SHP77 (cell line): ENCODE measurements around the gene CBLC.
A peak's percentile ranks its signal among the peaks of the same experiment; 100 is the strongest.

Experiments used
- DNase-seq, 2 experiments: peaks; one replicate each; lab custom pipeline; 2025; lab: John Stamatoyannopoulos, UW

CBLC gene, protein sequence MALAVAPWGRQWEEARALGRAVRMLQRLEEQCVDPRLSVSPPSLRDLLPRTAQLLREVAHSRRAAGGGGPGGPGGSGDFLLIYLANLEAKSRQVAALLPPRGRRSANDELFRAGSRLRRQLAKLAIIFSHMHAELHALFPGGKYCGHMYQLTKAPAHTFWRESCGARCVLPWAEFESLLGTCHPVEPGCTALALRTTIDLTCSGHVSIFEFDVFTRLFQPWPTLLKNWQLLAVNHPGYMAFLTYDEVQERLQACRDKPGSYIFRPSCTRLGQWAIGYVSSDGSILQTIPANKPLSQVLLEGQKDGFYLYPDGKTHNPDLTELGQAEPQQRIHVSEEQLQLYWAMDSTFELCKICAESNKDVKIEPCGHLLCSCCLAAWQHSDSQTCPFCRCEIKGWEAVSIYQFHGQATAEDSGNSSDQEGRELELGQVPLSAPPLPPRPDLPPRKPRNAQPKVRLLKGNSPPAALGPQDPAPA

DNA sequence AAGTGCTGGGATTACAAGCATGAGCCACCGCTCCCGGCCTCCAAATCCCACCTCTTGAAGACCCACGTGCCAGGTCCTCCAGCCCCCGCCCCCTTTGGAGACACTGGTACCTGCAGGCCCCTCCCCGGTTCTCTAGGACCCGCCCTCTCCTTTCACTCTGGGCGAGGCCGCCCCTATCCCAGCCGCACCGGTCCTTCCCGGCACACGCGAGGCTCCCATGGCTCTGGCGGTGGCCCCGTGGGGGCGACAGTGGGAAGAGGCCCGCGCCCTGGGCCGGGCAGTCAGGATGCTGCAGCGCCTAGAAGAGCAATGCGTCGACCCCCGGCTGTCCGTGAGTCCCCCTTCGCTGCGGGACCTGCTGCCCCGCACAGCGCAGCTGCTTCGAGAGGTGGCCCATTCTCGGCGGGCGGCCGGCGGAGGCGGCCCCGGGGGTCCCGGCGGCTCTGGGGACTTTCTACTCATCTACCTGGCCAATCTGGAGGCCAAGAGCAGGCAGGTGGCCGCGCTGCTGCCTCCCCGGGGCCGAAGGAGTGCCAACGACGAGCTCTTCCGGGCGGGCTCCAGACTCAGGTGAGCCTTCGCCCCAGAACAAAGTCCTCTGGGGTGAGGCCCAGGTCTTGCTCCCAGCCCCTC, at the start of gene CBLC:
CBLC (plus strand) TSS at position 176 of the 633 bp plus-strand sequence; CDS start at position 218, 42 bp downstream.
- no peak for DNase-seq

DNA sequence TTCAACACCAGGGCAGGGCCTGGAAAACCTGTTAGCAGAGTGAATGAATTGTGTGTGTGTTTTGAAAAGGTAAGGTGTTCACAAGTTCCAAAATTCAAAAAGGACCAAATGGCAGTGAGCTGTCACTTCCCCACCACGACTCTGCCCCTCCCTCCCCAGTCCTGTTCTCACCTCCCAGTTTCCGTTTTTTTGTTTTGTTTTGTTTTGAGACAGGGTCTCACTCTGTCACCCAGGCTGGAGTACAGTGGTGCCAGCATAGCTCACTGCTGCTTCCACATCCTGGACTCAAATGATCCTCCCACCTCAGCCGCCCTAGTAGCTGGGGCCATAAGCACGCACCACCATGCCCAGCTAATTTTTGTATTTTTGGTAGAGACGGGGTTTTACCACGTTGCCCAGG, 49.5 kb upstream of the CBLC start:
- DNase-seq, result no peak

- no peak for DNase-seq
Measured at GRCh38 chr19:44729516-44730033, 48.1 kb upstream of the CBLC start.

GRCh38 chr19:44731081-44731480, 46.6 kb upstream of the CBLC start:
- DNase-seq, result no peak

DNA sequence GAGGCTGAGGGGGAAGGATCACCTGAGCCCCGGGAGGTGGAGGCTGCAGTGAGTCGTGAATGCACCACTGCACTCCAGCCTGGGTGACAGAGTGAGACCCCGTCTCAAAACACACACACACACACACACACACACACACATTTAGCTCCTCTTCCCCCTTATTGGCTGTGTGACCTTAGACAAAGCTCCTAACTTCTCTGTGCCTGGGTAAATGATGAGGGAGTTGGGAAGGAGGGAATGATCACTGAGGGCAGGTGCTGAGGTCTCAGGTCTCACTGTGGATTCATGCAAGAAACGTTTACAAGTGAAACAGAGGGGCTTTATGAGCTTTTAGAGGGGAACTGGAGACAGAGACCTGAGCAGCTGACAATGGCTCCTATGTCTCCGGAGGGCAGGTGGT, 46.1 kb upstream of the CBLC start:
- no peak for DNase-seq

- DNase-seq, result no peak
Measured at GRCh38 chr19:44732235-44733014, 45.3 kb upstream of the CBLC start.

- DNase-seq, result no peak
Measured at GRCh38 chr19:44734357-44734756, 43.3 kb upstream of the CBLC start.

DNA sequence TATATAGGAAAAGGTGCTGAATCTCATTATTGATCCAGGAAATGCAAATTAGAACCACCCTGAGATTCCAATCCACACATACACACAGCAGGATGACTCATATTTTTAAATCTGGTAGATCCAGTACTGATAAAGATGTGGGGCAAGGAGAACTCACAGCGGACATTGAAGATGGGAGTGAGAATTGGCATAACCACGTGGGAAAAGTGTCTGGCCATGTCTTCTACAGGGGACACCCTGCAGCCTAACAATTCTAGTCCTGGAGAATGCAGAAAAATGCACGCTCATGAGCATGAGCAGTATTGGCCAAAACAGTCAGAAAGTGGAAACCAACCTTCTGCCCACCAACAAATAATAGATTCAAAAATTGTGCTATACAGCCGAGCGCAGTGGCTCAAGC, 42.7 kb upstream of the CBLC start:
- DNase-seq, result no peak

DNA sequence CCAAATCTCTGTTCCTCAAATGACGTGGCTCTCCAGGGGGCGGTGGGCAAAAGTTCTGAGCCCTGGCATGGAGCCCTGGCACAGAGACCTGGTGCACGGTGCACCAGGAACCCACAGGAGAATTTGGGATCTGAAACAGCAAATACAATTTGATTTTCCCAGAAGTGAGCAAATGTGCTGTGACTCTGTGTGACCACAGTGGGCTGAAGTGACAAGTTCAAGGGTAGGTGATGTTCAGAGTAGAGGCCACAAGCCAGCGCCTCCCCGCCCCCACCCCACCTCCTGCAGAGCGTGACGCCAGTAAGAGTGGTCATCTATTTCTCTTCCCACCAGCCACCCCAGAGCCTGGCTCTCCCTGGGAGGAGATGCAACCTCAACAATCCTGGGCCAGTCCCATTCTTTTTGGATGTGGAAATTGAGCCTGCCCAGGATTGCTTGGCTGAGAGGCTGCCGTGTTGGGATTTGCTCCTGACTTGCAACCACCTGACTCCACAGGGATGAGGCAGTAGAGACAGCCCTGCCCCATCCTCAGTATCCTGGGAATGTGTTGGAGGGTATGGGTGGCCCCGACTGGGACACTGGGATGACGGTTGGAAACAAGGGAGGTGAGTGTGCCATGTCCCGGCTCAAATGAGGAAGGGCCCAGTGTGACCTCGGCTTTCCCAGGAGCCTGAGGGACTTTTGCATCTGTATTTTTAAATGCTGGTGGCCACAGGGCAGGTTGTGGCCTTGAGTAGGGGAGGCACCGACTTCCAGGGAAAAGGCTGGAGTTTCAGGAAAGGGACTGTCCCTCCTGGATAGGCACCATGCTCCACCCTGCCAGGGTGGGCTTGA, 40.2 kb upstream of the CBLC start:
- no peak for DNase-seq

DNA sequence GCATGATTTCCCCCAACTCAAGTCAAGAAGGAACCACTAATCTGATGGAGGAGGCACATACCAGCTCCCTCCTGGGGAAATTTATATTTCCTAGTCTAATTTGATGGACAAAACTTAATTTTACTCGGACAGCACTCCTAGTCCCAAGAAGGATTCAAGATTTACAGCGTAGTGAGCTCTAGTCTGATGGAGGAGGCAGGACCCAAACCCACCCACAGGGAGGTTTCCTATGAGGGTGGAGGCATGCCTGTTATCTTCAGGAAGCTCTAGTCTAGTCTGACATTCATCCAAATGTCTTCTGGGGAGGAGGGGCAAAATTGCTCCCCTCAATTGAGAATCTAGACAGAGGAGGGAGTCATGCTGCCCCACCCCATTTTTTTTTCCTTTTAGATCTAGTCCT, 39.6 kb upstream of the CBLC start:
- no peak for DNase-seq

- DNase-seq, result no peak
Measured at GRCh38 chr19:44738603-44739558, 38.8 kb upstream of the CBLC start.

- DNase-seq, result no peak
Measured at GRCh38 chr19:44740351-44740824, 37.3 kb upstream of the CBLC start.

GRCh38 chr19:44741258-44741731, 36.4 kb upstream of the CBLC start:
- DNase-seq, result peak in 1 of 2 experiments; percentile 65

- peak; percentile 94 to 95 for DNase-seq
Measured at GRCh38 chr19:44741841-44742329, 35.8 kb upstream of the CBLC start.

DNA sequence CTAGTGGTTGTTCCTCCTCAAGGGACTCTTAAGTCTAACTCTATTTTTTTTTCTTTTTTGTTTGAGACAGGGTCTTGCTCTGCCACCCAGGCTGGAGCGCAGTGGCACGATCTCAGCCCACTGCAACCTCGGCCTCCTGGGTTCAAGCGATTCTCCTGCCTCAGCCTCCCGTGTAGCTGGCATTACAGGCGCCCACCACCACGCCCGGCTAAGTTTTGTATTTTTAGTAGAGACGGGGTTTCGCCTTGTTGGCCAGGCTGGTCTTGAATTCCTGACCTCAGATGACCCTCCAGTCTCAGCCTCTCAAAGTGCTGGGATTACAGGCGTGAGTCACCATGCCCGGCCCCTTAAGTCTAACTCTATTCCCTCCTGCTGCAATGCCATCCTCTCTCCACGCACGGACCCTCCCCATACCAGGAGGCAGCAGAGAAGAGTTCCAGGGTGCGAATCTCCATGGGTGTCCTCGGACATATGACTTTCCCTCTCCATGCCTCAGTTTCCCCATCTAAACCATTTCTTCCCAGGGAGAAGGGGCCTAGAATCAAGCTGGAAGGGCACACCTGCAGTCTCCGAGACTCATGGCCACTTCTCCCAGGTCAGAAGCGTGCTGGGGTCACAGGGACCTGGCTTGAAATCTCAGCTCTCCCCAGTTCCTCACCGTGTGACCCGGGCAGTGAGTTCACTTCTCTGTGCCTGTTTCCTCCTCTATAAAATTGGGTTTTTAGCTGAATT, 35.2 kb upstream of the CBLC start:
- DNase-seq, result no peak

GRCh38 chr19:44744871-44745332, 32.8 kb upstream of the CBLC start:
- DNase-seq, result no peak

- peak; percentile 34 to 74 for DNase-seq
Measured at GRCh38 chr19:44745341-44745831, 32.3 kb upstream of the CBLC start.

DNA sequence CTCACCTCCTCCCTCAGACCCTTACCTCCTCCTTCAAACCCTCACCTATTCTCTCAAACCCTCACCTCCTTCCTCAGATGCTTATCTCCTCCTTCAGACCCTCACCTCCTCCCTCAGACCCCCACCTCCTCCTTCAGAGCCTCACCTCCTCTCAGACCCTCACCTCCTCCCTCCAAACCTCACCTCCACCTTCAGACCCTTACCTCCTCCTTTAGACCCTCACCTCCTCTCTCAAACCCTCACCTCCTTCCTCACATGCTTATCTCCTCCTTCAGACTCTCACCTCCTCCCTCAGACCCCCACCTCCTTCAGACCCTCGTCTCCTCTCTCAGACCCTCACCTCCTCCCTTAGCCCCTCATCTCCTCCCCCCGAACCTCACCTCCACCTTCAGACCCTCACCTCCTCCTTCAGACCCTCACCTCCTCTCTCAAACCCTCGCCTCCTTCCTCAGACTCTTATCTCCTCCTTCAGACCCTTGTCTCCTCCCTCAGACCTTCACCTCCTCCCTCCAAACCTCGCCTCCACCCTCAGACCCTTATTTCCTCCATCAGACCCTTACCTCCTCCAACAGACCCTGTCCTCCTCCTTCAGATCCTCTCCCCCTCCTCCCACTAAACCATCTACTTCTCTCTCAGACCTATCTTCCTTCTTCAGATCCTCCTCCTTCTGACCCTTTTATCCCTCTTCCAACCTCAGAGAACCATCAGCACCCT, 31.6 kb upstream of the CBLC start:
- DNase-seq, result no peak
